Caco-2 (cell line): Measurements from ENCODE around the gene IL23A. TPM values are rescaled to one million over a fixed set of nuclear protein-coding genes. Genes with fewer than 3 reads are reported as not detected.

ENCODE experiments used
- BruUV-seq: library from RNA; stranded (reverse); fragments of 400-500 nt; replicated peaks from 2 replicates; lab custom pipeline; 2021; lab: Mats Ljungman, UMichigan
- CTCF ChIA-PET: fragments of 300-600 bp; sonication (Branson Sonifier 250); formaldehyde crosslinking; loops from one replicate; lab custom pipeline; 2022; ENCODE audit warnings: antibody characterized with exemption; lab: Charles Lee
- POLR2A ChIA-PET: fragments of 300-600 bp; sonication (Branson Sonifier 250); formaldehyde crosslinking; loops from one replicate; lab custom pipeline; 2022; ENCODE audit warnings: antibody characterized with exemption; lab: Charles Lee
- DNase-seq, 2 experiments: peaks; one replicate each; pipeline versions ENCODE4 v3.0.0 to v3.0.0-alpha.2; 2020 to 2022
- H3K27me3 ChIP-seq: replicated peaks from 2 replicates; pipeline ENCODE4 v1.6.0; 2011; ENCODE audit warnings: low read length; ENCODE audit not compliant: control insufficient read depth, insufficient read depth
- H3K36me3 ChIP-seq: 2 replicates; pipeline ENCODE4 v1.5.1; 2011; ENCODE audit warnings: low read length; ENCODE audit not compliant: control insufficient read depth, insufficient read depth
- H3K4me1 ChIP-seq: fragments of 250-450 bp; sonication (Bioruptor Pico); 2 replicates; pipeline ENCODE4 v1.5.1; 2020; ENCODE audit warnings: mild to moderate bottlenecking
- H3K4me3 ChIP-seq: 2 replicates; pipeline ENCODE4 v1.5.1; 2011; ENCODE audit warnings: low read depth, mild to moderate bottlenecking, control low read depth, low read length
- H3K9me3 ChIP-seq: fragments of 250-450 bp; sonication (Bioruptor Pico); 2 replicates; pipeline ENCODE4 v1.5.1; 2020; ENCODE audit warnings: mild to moderate bottlenecking, moderate library complexity
- H3K27ac Mint-ChIP-seq: one replicate; pipeline ENCODE4 v1.8.0; 2022; ENCODE audit warnings: mixed read lengths; ENCODE audit not compliant: unreplicated experiment
- H3K27me3 Mint-ChIP-seq: one replicate; pipeline ENCODE4 v1.8.0; 2022; ENCODE audit warnings: mixed read lengths; ENCODE audit not compliant: insufficient read depth, unreplicated experiment
- H3K36me3 Mint-ChIP-seq: one replicate; pipeline ENCODE4 v1.8.0; 2022; ENCODE audit warnings: mild to moderate bottlenecking, mixed read lengths; ENCODE audit not compliant: insufficient read depth, unreplicated experiment
- H3K4me1 Mint-ChIP-seq: one replicate; pipeline ENCODE4 v1.8.0; 2022; ENCODE audit warnings: low read depth, mixed read lengths; ENCODE audit not compliant: unreplicated experiment
- H3K4me3 Mint-ChIP-seq: one replicate; pipeline ENCODE4 v1.8.0; 2022; ENCODE audit warnings: mild to moderate bottlenecking, moderate library complexity, mixed read lengths; ENCODE audit not compliant: unreplicated experiment
- H3K9me3 Mint-ChIP-seq: one replicate; pipeline ENCODE4 v1.8.0; 2022; ENCODE audit warnings: mixed read lengths; ENCODE audit not compliant: unreplicated experiment
- CTCF ChIP-seq, 2 experiments: fragments of 200-600 bp in 1 of 2; IDR thresholded peaks; 1 replicate in 1 of 2; 2 replicates in 1 of 2; pipeline versions ENCODE4 v1.5.1 to v1.8.0; 2011 to 2022; ENCODE audit warnings: antibody characterized with exemption in 1 of 2, control low read depth in 1 of 2, inconsistent platforms in 1 of 2, low read depth in 1 of 2, low read length in 1 of 2, mild to moderate bottlenecking in 1 of 2, moderate library complexity in 1 of 2; ENCODE audit not compliant: insufficient read depth in 1 of 2, severe bottlenecking in 1 of 2, unreplicated experiment in 1 of 2
- intact Hi-C: fragments of 100-400 bp; cut with micrococcal nuclease; formaldehyde crosslinking; loops from one replicate; pipeline ENCODE4 v1.10.0; 2022; ENCODE audit not compliant: unreplicated experiment
- total RNA-seq: library from RNA; stranded (reverse); gene quantifications from 2 replicates; pipeline ENCODE4 v1.2.3, GENCODE V29; 2022

IL23A gene
- total RNA-seq, 1 experiment from 2014 or later = 0.48 TPM

GRCh38 chr12:56336361-56337167 lies 2.1 kb upstream of the IL23A start:
- no peak overlapping the region for H3K4me3 Mint-ChIP-seq
- intact Hi-C loops = no loop called here
- H3K36me3 Mint-ChIP-seq = peaks cover 13% of the 10 kb centered on the region
- H3K27me3 Mint-ChIP-seq = no peaks in the 10 kb centered on the region
- CTCF ChIA-PET = interaction anchor here (0.6 kb wide), 2 partner anchors 127 to 1409 kb away, joined by 5 to 9 read pairs; no protein-coding TSS in a partner anchor
- H3K27me3 ChIP-seq = no peaks in the 10 kb centered on the region
- H3K9me3 Mint-ChIP-seq = no peaks in the 10 kb centered on the region
- peak overlapping the region; percentile 54 for H3K27ac Mint-ChIP-seq
- DNase-seq = no peak
- H3K9me3 ChIP-seq = no peaks in the 10 kb centered on the region
- no peak overlapping the region for H3K4me3 ChIP-seq
- peaks cover 8% of the 10 kb centered on the region for H3K4me1 Mint-ChIP-seq
- POLR2A ChIA-PET = interaction anchor here (0.7 to 2.9 kb wide), 2 partner anchors 12 to 23 kb away, joined by 9 to 11 read pairs; partner anchors contain the start of gene STAT2
- no peaks in the 10 kb centered on the region for H3K36me3 ChIP-seq
- no peak for TF ChIP-seq CTCF (IDR thresholded peaks at IDR 0.05; ENCODE audit: insufficient read depth in 1 of 2, low read depth in 1 of 2, low read length in 1 of 2, severe bottlenecking in 1 of 2, unreplicated experiment in 1 of 2)
- no TSS peak for BruUV-seq
- H3K4me1 ChIP-seq = peaks cover 14% of the 10 kb centered on the region

GRCh38 chr12:56337753-56338251 lies 882 bp upstream of the IL23A start:
- Mint-ChIP-seq H3K4me3 (no peak overlapping the region), H3K4me1 (peaks cover 8% of the 10 kb centered on the region), H3K9me3 (no peaks in the 10 kb centered on the region), H3K27ac (no peak overlapping the region), H3K27me3 (no peaks in the 10 kb centered on the region), H3K36me3 (peaks cover 13% of the 10 kb centered on the region)
- no peak for TF ChIP-seq CTCF (IDR thresholded peaks at IDR 0.05; ENCODE audit: insufficient read depth in 1 of 2, low read depth in 1 of 2, low read length in 1 of 2, severe bottlenecking in 1 of 2, unreplicated experiment in 1 of 2)
- H3K4me3 ChIP-seq = no peak overlapping the region
- H3K36me3 ChIP-seq = peaks cover 2% of the 10 kb centered on the region
- ChIA-PET CTCF (interaction anchor here (1.8 kb wide), 1 partner anchor 22 kb away, joined by 4 read pairs; the partner anchor contains the start of gene CNPY2), POLR2A (no interaction called here)
- no peaks in the 10 kb centered on the region for H3K9me3 ChIP-seq
- no peak for DNase-seq
- peaks cover 12% of the 10 kb centered on the region for H3K4me1 ChIP-seq
- intact Hi-C loops = no loop called here
- no TSS peak for BruUV-seq
- no peaks in the 10 kb centered on the region for H3K27me3 ChIP-seq

GRCh38 chr12:56339158-56339422 lies 406 bp downstream of the IL23A start:
- no peaks in the 10 kb centered on the region for H3K27me3 ChIP-seq
- Mint-ChIP-seq H3K9me3 (no peaks in the 10 kb centered on the region), H3K27ac (peak overlapping the region; percentile 27), H3K4me1 (peaks cover 8% of the 10 kb centered on the region), H3K36me3 (peaks cover 4% of the 10 kb centered on the region), H3K4me3 (no peak overlapping the region), H3K27me3 (no peaks in the 10 kb centered on the region)
- no peak overlapping the region for H3K4me3 ChIP-seq
- DNase-seq = no peak
- H3K36me3 ChIP-seq = peaks cover 4% of the 10 kb centered on the region
- ChIA-PET CTCF (interaction anchor here (1.8 kb wide), 1 partner anchor 23 kb away, joined by 4 read pairs; the partner anchor contains the start of gene CNPY2), POLR2A (no interaction called here)
- no peak for TF ChIP-seq CTCF (IDR thresholded peaks at IDR 0.05; ENCODE audit: insufficient read depth in 1 of 2, low read depth in 1 of 2, low read length in 1 of 2, severe bottlenecking in 1 of 2, unreplicated experiment in 1 of 2)
- peaks cover 6% of the 10 kb centered on the region; the same call in 1 of the 2 replicates for H3K4me1 ChIP-seq
- intact Hi-C loops = no loop called here
- no TSS peak for BruUV-seq
- H3K9me3 ChIP-seq = no peaks in the 10 kb centered on the region
